22Rv1 (cell line): ENCODE measurements around the gene KCNQ5.

ENCODE experiments used
- H3K27ac ChIP-seq: fragments of 450-650 bp; 2 replicates; pipeline ENCODE4 v1.5.1; 2017
- CTCF ChIP-seq: fragments of 450-650 bp; IDR thresholded peaks from 2 replicates; pipeline ENCODE4 v1.5.1; 2017; ENCODE audit warnings: mild to moderate bottlenecking
- ZFX ChIP-seq: fragments of 450-650 bp; IDR thresholded peaks from 2 replicates; pipeline ENCODE4 v1.6.1; 2017; ENCODE audit warnings: antibody characterized with exemption, borderline replicate concordance

Gene KCNQ5

GRCh38 chr6:72913797-72914196 lies 291.9 kb downstream of the KCNQ5 start:
- H3K27ac ChIP-seq: no peak overlapping the region
- no peak for TF ChIP-seq CTCF
- TF ChIP-seq ZFX: no peak

GRCh38 chr6:72916298-72916697 lies 294.4 kb downstream of the KCNQ5 start:
- TF ChIP-seq CTCF: no peak
- no peak overlapping the region for H3K27ac ChIP-seq

GRCh38 chr6:72916906-72917305 lies 295.0 kb downstream of the KCNQ5 start:
- TF ChIP-seq ZFX (no peak), CTCF (no peak)
- H3K27ac ChIP-seq: no peak overlapping the region

GRCh38 chr6:72922401-72922800 lies 300.5 kb downstream of the KCNQ5 start:
- no peak overlapping the region for H3K27ac ChIP-seq
- TF ChIP-seq CTCF: no peak
- TF ChIP-seq ZFX: no peak

GRCh38 chr6:72925136-72925535 lies 303.3 kb downstream of the KCNQ5 start:
- TF ChIP-seq CTCF (no peak), ZFX (no peak)
- H3K27ac ChIP-seq: no peak overlapping the region

GRCh38 chr6:72930556-72931132 lies 308.8 kb downstream of the KCNQ5 start:
- H3K27ac ChIP-seq: no peak overlapping the region
- no peak for TF ChIP-seq CTCF
- TF ChIP-seq ZFX: no peak

- no peak for TF ChIP-seq CTCF
- no peak for TF ChIP-seq ZFX
- H3K27ac ChIP-seq: no peak overlapping the region
Measured at GRCh38 chr6:72931325-72931887, 309.5 kb downstream of the KCNQ5 start.
